HG03135 (cell line): ENCODE results near the gene PDE3B.

Experiments
- ATAC-seq: cut with Tn5 transposase; IDR thresholded peaks from one replicate; pipeline ENCODE4 v1.9.1; 2021; ENCODE audit warnings: mild to moderate bottlenecking, moderate library complexity; ENCODE audit not compliant: unreplicated experiment

PDE3B gene

DNA sequence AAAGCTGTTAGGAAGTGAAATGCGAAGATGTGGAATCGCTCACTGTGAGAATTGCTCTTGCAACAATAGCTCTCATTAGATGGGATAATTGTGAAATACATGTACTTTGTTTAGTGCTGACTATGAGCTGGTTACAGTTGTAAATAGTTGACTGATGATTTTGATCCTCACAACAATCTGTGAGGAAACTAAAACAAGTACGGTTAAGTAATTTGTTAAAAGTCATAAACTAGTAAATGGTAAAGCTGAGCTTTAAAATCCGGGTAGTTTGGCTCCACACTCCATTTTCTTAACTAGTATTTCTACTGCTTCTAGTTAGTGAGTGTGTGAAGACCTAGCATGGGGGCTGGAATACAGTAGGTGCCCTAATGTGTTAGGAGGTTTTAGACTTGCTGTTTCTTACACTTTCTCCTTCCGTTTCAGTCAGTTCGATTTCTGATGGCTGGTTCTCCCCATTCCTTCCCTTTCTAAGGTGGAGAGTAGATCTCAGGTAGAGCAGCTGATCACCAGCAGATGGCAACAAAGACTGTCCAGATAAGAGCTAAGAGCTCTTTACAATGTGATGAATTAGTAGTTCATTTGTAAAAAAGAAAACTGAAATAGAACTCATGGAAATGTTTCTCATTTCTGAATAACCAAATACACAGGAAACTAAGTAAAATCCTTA, 264.7 kb downstream of the PDE3B start:
- no peak for ATAC-seq

GRCh38 chr11:14914536-14914935, 270.9 kb downstream of the PDE3B start:
- ATAC-seq = no peak

DNA sequence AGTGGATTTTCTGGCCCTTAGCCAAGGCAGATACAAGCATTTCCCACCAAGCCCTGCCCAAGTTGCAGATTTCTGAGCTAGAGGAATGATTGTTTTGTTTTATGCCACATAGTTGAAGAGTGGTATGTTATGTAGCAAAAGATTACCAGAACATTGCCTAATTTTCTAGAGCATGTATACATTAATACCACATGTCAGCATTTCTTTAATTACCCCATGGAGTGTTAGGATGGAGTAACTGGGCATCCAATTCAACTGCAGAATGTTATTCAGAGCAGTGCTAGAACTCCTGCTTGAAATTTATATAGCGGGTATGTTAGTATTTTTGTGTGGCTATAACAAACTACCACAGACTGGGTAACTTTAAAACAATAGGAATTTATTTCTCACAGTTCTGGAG, 272.8 kb downstream of the PDE3B start:
- no peak for ATAC-seq
